GM19328 (cell line): ENCODE measurements around the gene MAP4.
"Not testable (repeated sequence)": the region's sequence is repeated elsewhere in the genome, so short reads cannot be mapped to it uniquely, and the experiment has no call there.

ENCODE experiments used
- ATAC-seq: cut with Tn5 transposase; IDR thresholded peaks from one replicate; pipeline ENCODE4 v1.9.1; 2021; ENCODE audit warnings: mild to moderate bottlenecking, moderate library complexity; ENCODE audit not compliant: unreplicated experiment

The MAP4 gene

GRCh38 chr3:48016301-48016973 lies at the start of gene MAP4:
TSS of gene MAP4 (minus strand) at chr3:48016416. CDS start at chr3:47998860, 17,556 bp downstream.
- no peak for ATAC-seq

- ATAC-seq: no peak
These were observed 48.8 kb upstream of the MAP4 start for GRCh38 chr3:48065035-48065434.

- ATAC-seq: no peak
These were observed 48.1 kb upstream of the MAP4 start for GRCh38 chr3:48064292-48064829.

GRCh38 chr3:48061586-48061985 lies 45.4 kb upstream of the MAP4 start:
- ATAC-seq: not testable (repeated sequence)

- no peak for ATAC-seq
These were observed 41.9 kb upstream of the MAP4 start for GRCh38 chr3:48058091-48058490.

- no peak for ATAC-seq
These were observed 41.3 kb upstream of the MAP4 start for GRCh38 chr3:48057521-48057920.

- ATAC-seq: no peak
These were observed 31.7 kb upstream of the MAP4 start for GRCh38 chr3:48047841-48048464.

GRCh38 chr3:48042071-48042760 lies 26.0 kb upstream of the MAP4 start:
- ATAC-seq: no peak

GRCh38 chr3:48039487-48040190 lies 23.4 kb upstream of the MAP4 start:
- ATAC-seq: no peak

- ATAC-seq: no peak
These were observed 22.8 kb upstream of the MAP4 start for GRCh38 chr3:48038971-48039481.

- ATAC-seq: no peak
These were observed 17.8 kb upstream of the MAP4 start for GRCh38 chr3:48034000-48034516.

GRCh38 chr3:48030188-48030587 lies 14.0 kb upstream of the MAP4 start:
- no peak for ATAC-seq

GRCh38 chr3:48026951-48027908 lies 11.0 kb upstream of the MAP4 start:
- ATAC-seq: no peak

GRCh38 chr3:48026098-48026497 lies 9.9 kb upstream of the MAP4 start:
- ATAC-seq: no peak

GRCh38 chr3:48024401-48024800 lies 8.2 kb upstream of the MAP4 start:
- no peak for ATAC-seq

- ATAC-seq: no peak
These were observed 7.2 kb upstream of the MAP4 start for GRCh38 chr3:48023377-48023776.

GRCh38 chr3:48022178-48022577 lies 6.0 kb upstream of the MAP4 start:
- ATAC-seq: no peak

GRCh38 chr3:48018841-48019240 lies 2.6 kb upstream of the MAP4 start:
- ATAC-seq: no peak

- ATAC-seq: no peak
These were observed 610 bp downstream of the MAP4 start for GRCh38 chr3:48015431-48016180.
